ENCODE measurements around the gene MTHFD1L.

- TF ChIP-seq CTCF (IDR thresholded peaks at IDR 0.05) (no peak), POLR2A (IDR thresholded peaks at IDR 0.05) (no peak), EP300 (IDR thresholded peaks at IDR 0.05) (no peak), POLR2AphosphoS5 (IDR thresholded peaks at IDR 0.05) (no peak)
Observed at GRCh38 chr6:150971219-150971618, 105.7 kb downstream of the MTHFD1L start.

Measured in stomach (tissue), 4 donors.